ENCODE measurements around the gene ZNF771.

GRCh38 chr16:30375864-30376263 lies 31.5 kb upstream of the ZNF771 start:
- TF ChIP-seq CTCF (IDR thresholded peaks at IDR 0.05) (no peak), EP300 (IDR thresholded peaks at IDR 0.05; ENCODE audit: low read depth) (no peak)

Data from transverse colon (tissue), 3 donors.